ES-I3 (cell line): Measurements from ENCODE around the gene RHD.
"Not testable (repeated sequence)": the region's sequence is repeated elsewhere in the genome, so short reads cannot be mapped to it uniquely, and the experiment has no call there.

Experiments used
- H3K36me3 ChIP-seq: 2 replicates; pipeline ENCODE4 v1.6.1; 2013; ENCODE audit warnings: mild to moderate bottlenecking, low read length, control low read depth, moderate library complexity; ENCODE audit not compliant: insufficient read depth
- H3K4me1 ChIP-seq: 2 replicates; pipeline ENCODE4 v1.6.1; 2013; ENCODE audit warnings: mild to moderate bottlenecking, control low read depth, low read length; ENCODE audit not compliant: insufficient read depth
- H3K9ac ChIP-seq: 2 replicates; pipeline ENCODE4 v1.6.1; 2013; ENCODE audit warnings: low read depth, mild to moderate bottlenecking, low read length, moderate library complexity
- H3K9me3 ChIP-seq: 2 replicates; pipeline ENCODE4 v1.6.1; 2013; ENCODE audit warnings: mild to moderate bottlenecking, low read length, moderate library complexity; ENCODE audit not compliant: control insufficient read depth, insufficient read depth

Gene RHD

GRCh38 chr1:25378367-25378766 lies 106.1 kb downstream of the RHD start:
- H3K36me3 ChIP-seq, H3K9ac ChIP-seq, H3K9me3 ChIP-seq, H3K4me1 ChIP-seq: not testable (repeated sequence)
